Ectodermal cell (in vitro differentiated cells): ENCODE data around the gene DPM1.
A peak's percentile ranks its signal among the peaks of the same experiment; 100 is the strongest.

Experiments used
- H3K27ac ChIP-seq: 2 replicates; pipeline ENCODE4 v1.7.0; 2013; ENCODE audit warnings: mild to moderate bottlenecking, low read depth, low read length; ENCODE audit not compliant: insufficient read depth, poor library complexity, severe bottlenecking
- H3K27me3 ChIP-seq: 2 replicates; pipeline ENCODE4 v1.7.0; 2013; ENCODE audit warnings: mild to moderate bottlenecking, low read length; ENCODE audit not compliant: insufficient read depth, control insufficient read depth, poor library complexity, severe bottlenecking
- H3K36me3 ChIP-seq: one replicate; pipeline ENCODE4 v1.7.0; 2013; ENCODE audit warnings: low read length; ENCODE audit not compliant: control insufficient read depth, insufficient read depth
- H3K4me1 ChIP-seq: one replicate; pipeline ENCODE4 v1.7.0; 2013; ENCODE audit warnings: low read length; ENCODE audit not compliant: control insufficient read depth, insufficient read depth
- H3K4me3 ChIP-seq: 2 replicates; pipeline ENCODE4 v1.7.0; 2013; ENCODE audit warnings: low read depth, low read length, control low read depth; ENCODE audit not compliant: insufficient read depth
- H3K9me3 ChIP-seq: 2 replicates; pipeline ENCODE4 v1.7.0; 2013; ENCODE audit warnings: mild to moderate bottlenecking, low read length, moderate library complexity; ENCODE audit not compliant: control insufficient read depth
- WGBS, 2 experiments: methylation state at CpG; one replicate each; pipeline ENCODE4 v1.1.7; 2013; ENCODE audit warnings: missing lambda C conversion rate in 2 of 2; 5-methylcytosine and 5-hydroxymethylcytosine counted together

The DPM1 gene

GRCh38 chr20:50958615-50959542 is 547 bp upstream of the DPM1 start, which contains the start of gene MOCS3:
Gene MOCS3, plus strand, starts transcription at chr20:50958818. Its CDS starts 25 bp downstream, at chr20:50958843.
- Histone ChIP-seq H3K4me1 (peaks cover 8% of the 10 kb centered on the region), H3K36me3 (peaks cover 7% of the 10 kb centered on the region), H3K27me3 (no peaks in the 10 kb centered on the region), H3K9me3 (no peaks in the 10 kb centered on the region), H3K4me3 (peak within 1 kb of the TSS; percentile 74), H3K27ac (peak within 1 kb of the TSS; percentile 83)
- WGBS, 2 experiments = 4% methylated on average over 67 of the region's 67 CpGs

DNA sequence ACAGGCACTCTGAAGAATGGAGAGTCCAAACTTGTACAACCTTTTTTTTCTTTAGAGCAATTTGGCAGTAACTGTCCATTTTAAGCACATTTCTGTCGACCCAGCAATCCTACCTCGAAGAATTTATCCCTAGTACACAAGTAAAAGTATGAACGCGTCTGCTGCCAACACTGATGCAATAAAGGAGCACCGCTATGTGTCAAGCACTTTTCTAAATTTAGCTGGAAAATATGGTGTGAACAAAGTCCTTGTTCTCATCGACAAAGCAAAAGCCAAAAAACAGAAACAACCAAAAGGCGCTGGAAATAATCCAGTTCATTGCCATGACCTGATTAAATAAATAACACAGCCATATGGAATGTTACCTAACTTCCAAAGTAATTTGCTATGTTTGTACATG is 1.1 kb downstream of the DPM1 start:
- WGBS, 2 experiments = 44 to 50% methylated on average over 7 of the region's 7 CpGs
- Histone ChIP-seq H3K36me3 (peaks cover 7% of the 10 kb centered on the region), H3K9me3 (no peaks in the 10 kb centered on the region), H3K27ac (no peak overlapping the region), H3K4me3 (peak overlapping the region; percentile 74), H3K4me1 (peaks cover 8% of the 10 kb centered on the region), H3K27me3 (no peaks in the 10 kb centered on the region)

DNA sequence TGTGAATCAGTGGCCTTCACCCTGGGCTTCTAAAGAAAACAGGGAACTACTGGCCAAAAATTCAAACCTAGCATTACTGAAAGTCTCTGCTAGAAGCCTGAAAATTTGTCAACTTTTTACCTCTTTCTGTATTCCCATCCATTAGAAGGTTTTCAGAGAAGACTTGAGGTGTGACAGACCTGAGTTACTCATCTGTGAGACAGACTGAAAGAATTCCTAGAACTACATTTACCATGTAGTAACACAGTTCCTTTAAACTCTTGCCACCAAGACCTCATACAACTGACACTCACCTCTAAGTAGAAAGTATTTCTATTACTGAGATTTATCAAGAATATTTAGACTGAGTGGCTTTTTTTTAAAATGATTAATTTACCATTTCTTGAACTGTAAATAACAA is 4.5 kb downstream of the DPM1 start:
- no peak overlapping the region for H3K27ac ChIP-seq
- H3K27me3 ChIP-seq = no peaks in the 10 kb centered on the region
- H3K4me3 ChIP-seq = no peak overlapping the region
- peaks cover 11% of the 10 kb centered on the region for H3K36me3 ChIP-seq
- no peaks in the 10 kb centered on the region for H3K9me3 ChIP-seq
- no peaks in the 10 kb centered on the region for H3K4me1 ChIP-seq

GRCh38 chr20:50953196-50953595 is 5.1 kb downstream of the DPM1 start:
- Histone ChIP-seq H3K27ac (no peak overlapping the region), H3K4me3 (no peak overlapping the region), H3K27me3 (no peaks in the 10 kb centered on the region), H3K36me3 (peaks cover 12% of the 10 kb centered on the region), H3K4me1 (no peaks in the 10 kb centered on the region), H3K9me3 (no peaks in the 10 kb centered on the region)
- 92 to 97% methylated on average over 2 of the region's 2 CpGs for WGBS, 2 experiments

DNA sequence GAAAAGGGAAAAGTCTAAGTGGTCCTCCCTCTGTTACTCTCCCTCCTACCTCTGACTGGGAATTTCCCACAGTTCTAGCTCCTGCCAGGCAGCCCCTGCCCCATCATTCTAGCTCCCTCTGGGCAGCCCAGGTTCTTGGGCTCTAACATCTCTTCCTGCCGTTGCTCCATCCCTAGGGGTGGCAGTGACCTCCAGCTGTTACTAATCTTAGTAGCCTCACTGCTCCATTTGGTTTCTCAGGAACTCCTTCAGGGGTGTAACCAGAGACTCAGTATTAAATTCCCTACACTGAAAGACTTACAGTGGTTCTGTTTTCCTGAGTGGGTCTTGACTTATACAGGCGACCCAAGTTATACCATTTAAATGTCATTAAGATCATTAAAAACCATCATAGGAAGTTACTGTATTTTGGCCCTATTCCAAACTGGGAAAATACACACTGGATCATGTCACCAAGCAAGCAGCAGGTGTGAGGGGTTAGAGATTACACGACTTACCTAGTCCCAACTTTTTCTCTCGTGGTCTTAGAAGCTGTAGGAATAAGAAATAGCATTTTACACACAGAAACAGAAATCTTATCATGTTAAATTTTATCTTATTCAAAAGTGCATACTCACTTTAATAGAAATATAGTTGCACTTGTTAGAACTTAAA is 10.1 kb downstream of the DPM1 start:
- 95% methylated on average over 3 of the region's 4 CpGs for WGBS, 2 experiments

GRCh38 chr20:50943069-50943468 is 15.3 kb downstream of the DPM1 start:
- no peak overlapping the region for H3K27ac ChIP-seq
- no peak overlapping the region for H3K4me3 ChIP-seq
- peaks cover 32% of the 10 kb centered on the region for H3K36me3 ChIP-seq
- WGBS, 2 experiments = 94 to 96% methylated on average over 7 of the region's 7 CpGs
- no peaks in the 10 kb centered on the region for H3K9me3 ChIP-seq
- H3K4me1 ChIP-seq = no peaks in the 10 kb centered on the region
- H3K27me3 ChIP-seq = no peaks in the 10 kb centered on the region

More for the DNA sequence above, 10.1 kb downstream of the DPM1 start:
- no peaks in the 10 kb centered on the region for H3K4me1 ChIP-seq
- H3K27ac ChIP-seq = no peak overlapping the region
- H3K4me3 ChIP-seq = no peak overlapping the region
- H3K36me3 ChIP-seq = peaks cover 34% of the 10 kb centered on the region
- H3K27me3 ChIP-seq = no peaks in the 10 kb centered on the region
- no peaks in the 10 kb centered on the region for H3K9me3 ChIP-seq

- peaks cover 23% of the 10 kb centered on the region for H3K36me3 ChIP-seq
- no peak overlapping the region for H3K4me3 ChIP-seq
- peaks cover 6% of the 10 kb centered on the region for H3K4me1 ChIP-seq
- H3K27ac ChIP-seq = no peak overlapping the region
- 93 to 95% methylated on average over 1 of the region's 1 CpG for WGBS, 2 experiments
- H3K9me3 ChIP-seq = no peaks in the 10 kb centered on the region
- no peaks in the 10 kb centered on the region for H3K27me3 ChIP-seq
These were observed 24.7 kb downstream of the DPM1 start for GRCh38 chr20:50933589-50933988.

DNA sequence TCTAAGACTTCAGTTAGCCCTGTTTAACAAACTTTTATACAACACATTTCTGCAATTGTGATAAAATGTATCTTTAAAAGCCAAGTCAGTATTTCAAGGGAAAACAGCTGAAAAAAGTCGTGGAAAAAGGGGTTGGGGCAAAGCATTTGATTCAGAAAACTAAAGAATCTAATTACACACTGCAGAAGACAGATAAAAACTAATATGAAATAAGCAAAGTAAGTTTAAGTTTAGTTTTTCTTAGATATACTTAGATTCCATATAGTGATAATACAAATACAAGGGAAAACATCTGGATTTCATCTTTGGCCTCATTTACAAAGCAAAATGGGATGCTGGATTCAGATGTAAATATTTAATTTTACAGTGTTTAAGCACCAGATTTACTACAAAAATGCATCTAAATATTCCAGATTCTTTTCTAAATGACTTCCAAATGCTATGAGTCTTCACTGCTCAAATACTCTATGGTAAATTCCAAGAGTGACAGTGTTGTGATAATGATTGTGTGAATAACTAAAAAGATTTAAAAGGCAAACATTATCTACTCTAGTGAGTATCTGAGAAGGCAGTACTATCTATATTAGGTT is 25.5 kb downstream of the DPM1 start:
- 100% methylated on average over 1 of the region's 1 CpG; no CpG with 5 or more reads in 1 of the 2 experiments for WGBS, 2 experiments
- no peak overlapping the region for H3K27ac ChIP-seq
- H3K27me3 ChIP-seq = no peaks in the 10 kb centered on the region
- no peak overlapping the region for H3K4me3 ChIP-seq
- H3K4me1 ChIP-seq = peaks cover 13% of the 10 kb centered on the region
- peaks cover 28% of the 10 kb centered on the region for H3K36me3 ChIP-seq
- H3K9me3 ChIP-seq = no peaks in the 10 kb centered on the region

DNA sequence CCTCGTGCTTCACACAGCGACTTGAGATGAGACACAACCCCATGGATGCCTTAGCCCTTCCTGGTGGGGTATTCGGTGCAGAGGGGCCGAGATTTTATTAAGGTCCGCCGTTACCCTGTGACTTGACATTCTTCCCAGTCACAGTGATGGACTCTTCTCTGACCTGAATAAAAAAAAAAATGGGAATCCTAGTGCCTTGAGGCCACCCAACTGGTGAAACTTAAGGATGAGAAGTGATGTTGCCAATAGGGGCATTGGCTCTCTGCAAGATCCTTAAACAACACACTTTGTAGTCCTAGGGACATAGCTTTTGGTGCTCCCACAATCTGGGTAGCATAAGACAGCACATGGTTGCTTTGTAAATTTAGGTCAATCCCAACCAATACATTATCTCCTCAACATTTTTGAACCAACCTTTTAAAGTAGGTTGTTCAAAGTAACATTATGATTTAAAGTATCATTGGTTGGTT is 26.3 kb downstream of the DPM1 start:
- Histone ChIP-seq H3K4me1 (peaks cover 15% of the 10 kb centered on the region), H3K36me3 (peaks cover 26% of the 10 kb centered on the region), H3K4me3 (peak overlapping the region; percentile 80)

More for the DNA sequence above, 26.3 kb downstream of the DPM1 start:
- Histone ChIP-seq H3K27me3 (no peaks in the 10 kb centered on the region), H3K9me3 (no peaks in the 10 kb centered on the region), H3K27ac (peak overlapping the region; percentile 98)
- 72 to 77% methylated on average over 6 of the region's 6 CpGs for WGBS, 2 experiments
